Measurements from ENCODE around the gene TTC28.

Gene TTC28

GRCh38 chr22:27975381-27976013 lies 704.1 kb downstream of the TTC28 start:
- no peak for DNase-seq

- no peak for DNase-seq
Observed at GRCh38 chr22:27973846-27974245, 705.8 kb downstream of the TTC28 start.

DNA sequence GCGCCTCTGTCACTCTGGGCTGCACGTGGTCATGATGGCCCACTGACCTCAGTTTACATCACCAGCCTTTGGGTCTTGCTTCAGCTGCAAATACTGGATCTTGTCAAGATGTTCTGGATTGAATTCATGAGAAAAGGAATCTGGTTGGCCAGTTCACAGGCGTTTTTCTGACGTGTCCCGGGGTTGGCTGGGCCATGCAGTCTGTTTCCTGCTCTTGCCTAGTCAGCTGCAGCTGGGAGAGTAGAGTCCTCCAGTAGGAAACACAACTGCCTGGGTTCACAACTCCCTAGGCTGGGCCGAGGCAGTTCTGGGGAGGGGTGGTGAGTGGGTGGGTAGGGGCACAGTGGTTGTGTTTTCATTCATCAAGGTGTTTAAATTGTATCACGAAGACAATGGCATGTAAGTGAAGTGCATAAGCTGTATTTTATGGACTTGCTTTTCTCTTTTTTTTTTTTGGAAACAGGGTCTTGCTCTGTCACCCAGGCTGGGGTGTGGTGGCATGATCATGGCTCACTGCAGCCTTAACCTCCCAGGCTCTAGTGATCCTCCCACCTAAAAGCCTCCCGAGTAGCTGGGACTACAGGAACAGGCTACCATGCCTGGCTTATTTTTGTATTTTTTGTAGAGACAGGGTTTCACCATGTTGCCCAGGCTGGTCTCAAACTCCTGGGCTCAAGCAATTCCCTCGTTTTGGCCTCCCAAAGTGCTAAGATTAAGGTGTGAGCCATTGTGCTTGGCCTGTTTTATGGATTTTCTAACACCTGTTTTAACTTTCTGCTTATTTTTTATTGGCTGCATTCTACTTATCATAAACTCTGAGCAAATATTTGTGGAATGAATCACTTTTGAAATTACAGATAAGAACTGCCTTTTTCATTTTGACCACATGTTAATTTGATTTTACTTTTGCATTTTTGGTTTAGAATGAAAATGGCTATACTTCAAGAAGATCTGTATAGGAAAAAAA lies 706.6 kb downstream of the TTC28 start:
- no peak for DNase-seq

DNA sequence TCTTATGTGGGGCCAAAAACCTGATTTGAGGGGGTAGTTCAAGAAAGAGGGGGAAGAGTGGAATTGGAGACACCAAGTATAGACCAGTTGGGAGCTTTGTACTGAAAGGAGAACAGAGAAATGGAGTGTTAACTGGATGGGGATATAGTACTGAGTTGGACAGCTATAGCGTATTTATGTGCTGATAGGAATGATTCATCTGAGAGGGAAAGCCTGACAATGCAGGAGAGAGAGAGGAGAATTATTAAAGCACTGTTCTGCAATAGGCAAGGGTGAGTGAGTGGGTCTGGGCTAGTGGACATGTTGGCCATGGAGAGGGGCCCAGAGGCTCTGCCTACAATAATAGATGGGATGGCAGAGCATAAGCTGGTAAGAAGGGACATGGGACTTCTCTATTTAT lies 707.7 kb downstream of the TTC28 start:
- no peak for DNase-seq

- DNase-seq: no peak
Observed at GRCh38 chr22:27970596-27971220, 708.9 kb downstream of the TTC28 start.

GRCh38 chr22:27966168-27967064 lies 713.2 kb downstream of the TTC28 start:
- no peak for DNase-seq

GRCh38 chr22:27962268-27963044 lies 717.2 kb downstream of the TTC28 start:
- DNase-seq: no peak

GRCh38 chr22:27961680-27962079 lies 718.0 kb downstream of the TTC28 start:
- DNase-seq: no peak

DNA sequence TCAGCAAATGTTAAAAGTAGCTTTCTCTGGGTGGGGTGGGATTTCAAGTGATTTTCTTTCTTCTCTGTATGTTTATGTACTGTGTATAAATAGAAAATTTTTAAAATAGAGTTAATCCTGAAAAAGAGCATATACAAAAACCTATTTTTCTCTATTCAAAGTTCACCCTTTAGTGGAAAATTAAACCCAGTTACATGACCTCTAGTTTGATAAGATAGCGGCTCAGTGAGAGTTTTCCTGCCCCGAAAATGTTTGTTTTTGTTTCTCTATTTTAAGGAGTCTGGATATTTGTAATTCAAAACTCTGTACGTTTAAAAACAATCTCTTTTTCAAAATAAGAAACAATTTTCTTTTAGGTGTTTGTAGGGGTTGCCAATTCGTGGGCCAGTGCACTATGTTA lies 718.5 kb downstream of the TTC28 start:
- no peak for DNase-seq

DNA sequence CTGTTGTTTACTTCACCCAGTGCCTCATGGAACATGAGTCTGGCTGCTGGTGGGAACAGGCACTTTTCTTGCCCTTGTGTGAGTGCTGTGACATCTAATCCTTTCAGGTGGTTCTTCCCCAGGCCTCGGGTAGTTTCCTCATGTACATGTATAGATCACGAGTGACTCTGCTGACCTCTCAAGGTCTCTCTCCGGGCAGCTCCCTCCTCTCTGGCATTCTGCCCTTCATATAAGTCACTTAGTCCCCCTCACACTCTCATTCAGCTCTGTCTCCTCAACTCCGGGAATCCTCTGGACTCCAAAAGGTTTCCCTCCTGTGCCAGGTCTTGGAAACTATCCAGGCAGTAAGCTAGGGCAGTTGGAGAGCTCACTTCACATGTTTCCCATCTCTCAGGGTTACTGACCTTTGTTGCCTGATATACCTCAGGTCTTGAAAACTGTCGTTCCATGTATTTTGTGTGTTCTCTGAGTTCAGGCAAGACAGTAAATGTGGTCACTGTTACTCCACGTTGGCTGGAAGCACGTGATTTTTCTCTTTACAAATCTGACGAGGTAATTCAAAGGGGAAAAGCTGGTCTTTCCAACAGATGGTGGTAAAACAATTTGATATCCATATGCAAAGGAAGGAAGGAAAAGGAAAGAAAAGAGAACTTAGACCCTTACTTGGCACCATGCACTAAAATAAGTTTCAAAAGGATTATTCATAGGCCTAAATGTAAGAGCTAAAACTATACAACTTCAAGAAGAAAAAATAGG lies 720.1 kb downstream of the TTC28 start:
- DNase-seq: no peak

DNA sequence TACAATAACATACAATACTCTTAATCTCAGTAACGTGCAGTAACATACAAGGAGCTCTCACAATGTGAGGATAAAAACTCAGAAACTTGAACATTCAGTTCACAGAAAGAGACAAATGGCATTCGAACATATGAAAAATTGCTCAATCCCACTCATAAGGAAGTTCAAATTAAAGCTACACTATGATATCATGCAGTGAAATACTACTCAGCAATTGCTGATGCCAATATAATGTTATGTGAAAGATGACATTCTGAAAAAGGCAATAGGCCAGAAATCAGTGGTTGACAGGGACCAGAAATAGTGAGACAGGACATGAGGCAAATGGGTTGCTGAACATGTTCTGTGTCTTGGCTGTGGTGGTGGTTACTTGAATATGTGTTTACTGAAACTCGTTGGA lies 726.9 kb downstream of the TTC28 start:
- no peak for DNase-seq

DNA sequence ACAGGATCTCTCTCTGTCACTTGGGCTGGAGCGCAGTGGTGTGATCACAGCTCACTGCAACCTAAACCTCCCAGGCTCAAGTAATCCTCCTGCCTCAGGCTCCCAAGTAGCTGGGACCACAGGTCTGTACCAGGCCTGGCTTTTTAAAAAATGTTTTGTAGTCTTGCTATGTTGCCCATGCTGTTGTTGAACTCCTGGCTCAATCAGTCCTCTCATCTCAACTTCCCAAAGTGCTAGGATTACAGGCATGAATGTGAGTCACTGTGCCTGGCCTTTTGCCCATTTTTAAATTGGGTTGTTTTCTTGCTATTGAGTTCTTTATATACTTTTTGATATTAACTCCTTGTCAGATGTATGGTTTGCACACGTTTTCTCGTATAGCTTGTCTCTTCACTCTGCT lies 727.5 kb downstream of the TTC28 start:
- no peak for DNase-seq

- DNase-seq: no peak
Observed at GRCh38 chr22:27949421-27949820, 730.2 kb downstream of the TTC28 start.

GRCh38 chr22:27948569-27948968 lies 731.1 kb downstream of the TTC28 start:
- DNase-seq: no peak

DNA sequence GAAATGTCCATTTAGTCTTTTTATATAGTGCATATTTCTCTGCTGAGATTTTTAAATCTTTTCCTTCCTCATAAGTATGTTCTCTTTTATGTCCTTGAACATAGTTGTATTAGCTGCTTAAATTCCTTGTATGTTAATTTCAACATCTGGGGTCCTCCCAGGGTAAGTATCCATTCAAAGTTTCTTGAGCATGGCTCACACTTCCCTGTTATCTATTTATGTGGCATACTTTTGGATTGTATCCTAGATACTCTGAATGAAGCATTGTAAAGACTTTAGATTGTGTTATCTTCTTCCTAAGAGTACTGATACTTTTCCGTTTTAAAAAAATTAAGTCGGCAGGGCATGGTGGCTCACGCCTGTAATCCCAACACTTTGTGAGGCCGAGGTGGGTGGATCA lies 732.2 kb downstream of the TTC28 start:
- no peak for DNase-seq

GRCh38 chr22:27941143-27941542 lies 738.5 kb downstream of the TTC28 start:
- no peak for DNase-seq

DNA sequence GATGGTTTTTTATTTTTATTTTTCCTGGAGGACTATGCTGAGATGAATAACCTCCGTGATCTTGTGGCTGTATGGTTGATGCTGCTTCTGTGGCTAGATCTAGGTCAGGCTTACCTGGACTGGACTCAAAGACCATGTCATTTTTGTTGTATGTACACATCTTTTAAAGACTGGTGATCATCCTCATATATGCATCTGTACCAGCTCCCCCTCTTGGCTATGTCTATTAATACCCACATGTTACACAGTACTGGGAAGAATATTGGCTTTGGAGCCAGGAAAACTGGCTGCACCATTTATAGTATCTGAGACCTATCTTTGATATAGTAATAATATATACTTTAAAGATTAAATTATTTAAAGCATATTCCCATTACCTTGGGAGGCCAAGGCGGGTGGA lies 742.2 kb downstream of the TTC28 start:
- no peak for DNase-seq

DNA sequence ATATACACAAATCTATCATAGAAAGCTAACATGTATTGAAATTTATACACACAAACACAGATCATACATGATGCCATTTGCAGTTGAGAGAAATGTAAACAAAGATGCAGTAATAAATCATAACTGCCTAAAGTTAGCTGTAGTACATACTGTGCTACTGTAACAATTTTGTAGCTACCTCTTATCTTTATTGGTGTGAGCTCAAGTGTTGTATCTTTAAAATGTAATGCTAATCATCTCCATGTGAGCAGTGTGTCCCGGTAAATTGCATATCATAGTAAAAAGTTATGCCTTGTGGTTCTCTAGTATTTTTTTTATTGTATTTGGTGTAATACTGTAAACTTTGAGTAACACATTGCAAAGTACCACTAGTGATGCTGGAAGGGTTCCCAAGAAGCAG lies 743.7 kb downstream of the TTC28 start:
- no peak for DNase-seq

DNA sequence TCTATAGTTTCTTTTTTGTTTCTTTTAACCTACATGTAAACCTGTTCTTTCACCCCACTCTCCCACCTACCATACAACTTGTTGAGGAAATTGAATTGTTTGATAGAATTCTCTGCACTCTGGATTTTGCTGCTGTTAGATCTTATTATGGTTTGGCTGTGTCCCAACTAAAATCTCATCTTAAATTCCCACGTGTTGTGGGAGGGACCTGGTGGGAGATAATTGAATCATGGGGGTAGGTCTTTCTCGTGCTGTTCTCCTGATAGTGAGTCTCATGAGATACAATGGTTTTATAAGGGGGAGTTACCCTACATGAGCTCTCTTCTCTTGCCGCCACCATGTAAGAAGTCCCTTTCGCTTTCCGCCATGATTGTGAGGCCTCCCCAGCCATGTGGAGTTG lies 745.6 kb downstream of the TTC28 start:
- DNase-seq: no peak

- no peak for DNase-seq
Observed at GRCh38 chr22:27933186-27933983, 746.3 kb downstream of the TTC28 start.
